SJCRH30 (cell line): ENCODE data around the gene GPC3. TPM values are rescaled to one million over a fixed set of nuclear protein-coding genes. Genes with fewer than 3 reads are reported as not detected.
A peak's percentile ranks its signal among the peaks of the same experiment; 100 is the strongest.

Experiments
- DNase-seq, 2 experiments: peaks; one replicate each; pipeline ENCODE4 v3.0.0-alpha.2; 2015 to 2020
- H3K27ac ChIP-seq: fragments of 250-450 bp; sonication (Bioruptor Pico); 2 replicates; pipeline ENCODE4 v1.5.1; 2020; ENCODE audit warnings: mild to moderate bottlenecking, moderate library complexity
- H3K27me3 ChIP-seq: fragments of 250-450 bp; sonication (Bioruptor Pico); 2 replicates; pipeline ENCODE4 v1.5.1; 2020; ENCODE audit warnings: mild to moderate bottlenecking, moderate library complexity
- H3K36me3 ChIP-seq: fragments of 250-450 bp; sonication (Bioruptor Pico); 2 replicates; pipeline ENCODE4 v1.5.1; 2020; ENCODE audit warnings: mild to moderate bottlenecking, moderate library complexity
- H3K4me1 ChIP-seq: fragments of 250-450 bp; sonication (Bioruptor Pico); 2 replicates; pipeline ENCODE4 v1.5.1; 2020; ENCODE audit warnings: mild to moderate bottlenecking, moderate library complexity
- H3K4me3 ChIP-seq: fragments of 250-450 bp; sonication (Bioruptor Pico); 2 replicates; pipeline ENCODE4 v1.5.1; 2020; ENCODE audit warnings: mild to moderate bottlenecking, moderate library complexity
- H3K9me3 ChIP-seq: fragments of 250-450 bp; sonication (Bioruptor Pico); replicated peaks from 2 replicates; pipeline ENCODE4 v1.5.1; 2020; ENCODE audit warnings: mild to moderate bottlenecking, moderate library complexity
- total RNA-seq: library from RNA; depleted of rRNA; stranded (reverse); fragments of >200 nt; shearing (Covaris generic); gene quantifications from 2 replicates; pipeline ENCODE4 v1.2.3, GENCODE V29; 2014

Gene GPC3
- total RNA-seq, 1 experiment from 2014 or later: 27.6 TPM

- Histone ChIP-seq H3K9me3 (no peaks in the 10 kb centered on the region), H3K4me1 (peaks cover 18% of the 10 kb centered on the region), H3K27ac (peak overlapping the region; percentile 42), H3K36me3 (no peaks in the 10 kb centered on the region), H3K27me3 (no peaks in the 10 kb centered on the region), H3K4me3 (peak overlapping the region; percentile 59)
- no peak for DNase-seq
Observed at GRCh38 chrX:133985967-133986683, 731 bp upstream of the GPC3 start.

GRCh38 chrX:133984857-133985163, 584 bp downstream of the GPC3 start:
- Histone ChIP-seq H3K4me3 (no peak overlapping the region), H3K36me3 (no peaks in the 10 kb centered on the region), H3K9me3 (no peaks in the 10 kb centered on the region), H3K4me1 (peaks cover 17% of the 10 kb centered on the region), H3K27ac (no peak overlapping the region), H3K27me3 (no peaks in the 10 kb centered on the region)
- no peak for DNase-seq

DNA sequence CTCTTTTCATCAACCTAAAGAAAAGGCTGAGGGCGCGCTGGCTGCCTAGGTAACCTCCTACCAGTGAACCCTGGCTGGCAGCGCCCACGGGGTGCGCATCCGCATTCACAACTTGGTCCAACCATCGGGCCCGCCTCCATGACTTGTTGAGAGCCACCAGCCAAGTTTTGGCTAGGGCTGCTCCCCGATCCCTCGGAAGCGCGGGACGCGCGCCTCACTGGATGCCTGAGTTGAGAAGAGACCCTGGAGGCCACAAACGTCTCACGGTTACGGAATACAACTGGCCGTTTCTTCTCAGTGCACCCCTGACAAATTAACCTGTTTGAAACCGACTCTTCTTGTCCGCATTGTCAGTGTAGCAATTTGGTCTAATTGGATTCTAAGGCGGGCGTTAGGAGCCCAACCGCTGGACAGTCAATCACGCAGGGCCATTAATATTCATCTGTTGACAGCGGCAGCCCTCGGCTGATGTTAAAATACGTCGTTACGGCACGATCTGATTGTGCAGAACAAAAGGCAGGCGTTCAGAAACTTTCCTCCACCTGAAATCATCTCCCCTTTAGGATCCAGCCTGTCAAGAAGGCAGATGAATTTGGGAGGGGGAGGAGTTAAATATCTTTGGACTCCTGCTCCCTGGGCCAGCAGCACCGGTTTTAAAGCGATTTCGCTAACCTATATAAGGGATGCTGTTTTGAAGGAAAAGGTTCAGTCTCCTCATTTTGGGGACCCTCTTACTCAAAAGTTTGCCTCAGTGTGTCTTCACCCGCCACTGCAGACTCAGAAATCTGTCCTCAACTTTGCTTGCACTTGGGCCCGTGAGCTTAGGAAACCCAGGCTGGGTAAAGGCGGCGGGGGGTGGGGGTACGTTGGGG, 1.2 kb downstream of the GPC3 start:
- no peak for DNase-seq

GRCh38 chrX:133983256-133983973, 2.0 kb downstream of the GPC3 start:
- no peak overlapping the region for H3K27ac ChIP-seq
- H3K4me1 ChIP-seq: peaks cover 4% of the 10 kb centered on the region; the same call in 1 of the 2 replicates

More for the DNA sequence above, 1.2 kb downstream of the GPC3 start:
- Histone ChIP-seq H3K27ac (no peak overlapping the region), H3K4me1 (peaks cover 11% of the 10 kb centered on the region), H3K36me3 (no peaks in the 10 kb centered on the region), H3K9me3 (no peaks in the 10 kb centered on the region), H3K27me3 (no peaks in the 10 kb centered on the region), H3K4me3 (no peak overlapping the region)

DNA sequence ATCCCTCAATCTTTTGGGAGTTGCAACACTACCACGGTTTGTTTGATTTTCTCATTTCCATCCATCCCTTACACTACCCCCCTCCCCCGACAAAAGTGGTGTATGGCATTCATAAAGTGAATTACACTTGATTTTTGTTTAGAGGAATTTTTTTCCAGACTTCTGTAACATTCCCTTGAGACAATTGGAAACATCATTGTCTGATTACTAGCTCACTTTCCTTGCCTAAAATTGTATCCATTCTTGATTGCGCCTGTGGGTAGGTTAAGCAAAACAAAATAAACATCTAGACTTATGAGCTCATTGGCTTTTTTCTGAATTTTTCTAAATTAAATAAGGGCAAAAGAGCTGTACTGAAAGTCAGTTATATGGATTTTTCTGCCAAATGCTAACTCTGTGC, 3.5 kb downstream of the GPC3 start:
- H3K4me3 ChIP-seq: no peak overlapping the region
- no peaks in the 10 kb centered on the region for H3K9me3 ChIP-seq
- DNase-seq: no peak
- no peaks in the 10 kb centered on the region for H3K27me3 ChIP-seq
- no peak overlapping the region for H3K27ac ChIP-seq
- H3K4me1 ChIP-seq: 0 out of 2 replicates have a peak, but pooled peaks cover 4% of the 10 kb centered on the region
- no peaks in the 10 kb centered on the region for H3K36me3 ChIP-seq

More at GRCh38 chrX:133983256-133983973, 2.0 kb downstream of the GPC3 start:
- Histone ChIP-seq H3K9me3 (no peaks in the 10 kb centered on the region), H3K4me3 (no peak overlapping the region), H3K27me3 (no peaks in the 10 kb centered on the region), H3K36me3 (no peaks in the 10 kb centered on the region)
- DNase-seq: no peak

GRCh38 chrX:133980832-133981588, 4.4 kb downstream of the GPC3 start:
- H3K4me3 ChIP-seq: no peak overlapping the region
- DNase-seq: no peak
- H3K4me1 ChIP-seq: 0 out of 2 replicates have a peak, but pooled peaks cover 4% of the 10 kb centered on the region
- H3K27ac ChIP-seq: no peak overlapping the region
- no peaks in the 10 kb centered on the region for H3K9me3 ChIP-seq
- no peaks in the 10 kb centered on the region for H3K36me3 ChIP-seq
- H3K27me3 ChIP-seq: no peaks in the 10 kb centered on the region

GRCh38 chrX:133980406-133980805, 5.0 kb downstream of the GPC3 start:
- no peaks in the 10 kb centered on the region for H3K27me3 ChIP-seq
- no peak for DNase-seq
- no peak overlapping the region for H3K4me3 ChIP-seq
- H3K9me3 ChIP-seq: no peaks in the 10 kb centered on the region
- no peak overlapping the region for H3K27ac ChIP-seq
- 0 out of 2 replicates have a peak, but pooled peaks cover 4% of the 10 kb centered on the region for H3K4me1 ChIP-seq
- no peaks in the 10 kb centered on the region for H3K36me3 ChIP-seq

DNA sequence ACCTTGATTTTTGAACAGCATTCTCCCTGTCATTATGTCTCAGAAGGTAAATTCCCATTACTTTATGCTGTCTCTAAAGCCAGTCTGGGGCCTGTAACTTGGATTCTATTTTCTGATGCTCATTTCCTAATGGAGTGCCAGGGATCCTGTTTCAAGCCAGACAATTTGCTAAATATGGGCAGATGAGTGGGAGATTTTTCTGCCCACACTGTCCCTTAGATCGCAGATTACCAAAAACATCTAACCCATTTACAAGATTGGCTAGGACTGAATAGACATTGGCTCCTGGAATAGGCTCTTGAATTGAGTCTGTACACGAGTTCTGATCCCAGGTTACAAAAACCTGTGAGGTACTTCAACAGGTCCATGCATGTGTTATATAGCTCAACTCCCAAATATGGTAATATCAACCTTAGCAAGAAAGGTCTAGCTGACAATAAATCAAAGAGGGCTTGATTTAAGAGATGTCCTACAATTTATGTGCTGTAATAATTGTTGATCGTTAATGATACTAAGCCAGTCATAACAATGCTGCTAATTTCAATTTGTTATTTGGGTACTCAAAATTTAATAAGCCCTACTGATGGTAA, 5.7 kb downstream of the GPC3 start:
- Histone ChIP-seq H3K4me3 (no peak overlapping the region), H3K27me3 (no peaks in the 10 kb centered on the region), H3K9me3 (no peaks in the 10 kb centered on the region), H3K36me3 (no peaks in the 10 kb centered on the region), H3K27ac (no peak overlapping the region), H3K4me1 (0 out of 2 replicates have a peak, but pooled peaks cover 4% of the 10 kb centered on the region)
- no peak for DNase-seq

- Histone ChIP-seq H3K9me3 (no peaks in the 10 kb centered on the region), H3K4me3 (no peak overlapping the region)
Observed at GRCh38 chrX:133973704-133974103, 11.7 kb downstream of the GPC3 start.

GRCh38 chrX:133972916-133973315, 12.5 kb downstream of the GPC3 start:
- Histone ChIP-seq H3K4me3 (no peak overlapping the region), H3K4me1 (no peaks in the 10 kb centered on the region), H3K27ac (no peak overlapping the region), H3K27me3 (no peaks in the 10 kb centered on the region), H3K36me3 (no peaks in the 10 kb centered on the region), H3K9me3 (no peaks in the 10 kb centered on the region)
- no peak for DNase-seq

More at GRCh38 chrX:133973704-133974103, 11.7 kb downstream of the GPC3 start:
- Histone ChIP-seq H3K36me3 (no peaks in the 10 kb centered on the region), H3K27me3 (no peaks in the 10 kb centered on the region), H3K4me1 (no peaks in the 10 kb centered on the region), H3K27ac (no peak overlapping the region)
- DNase-seq: no peak

GRCh38 chrX:133971586-133971985, 13.8 kb downstream of the GPC3 start:
- DNase-seq: no peak
- H3K27ac ChIP-seq: no peak overlapping the region
- H3K4me3 ChIP-seq: no peak overlapping the region
- H3K27me3 ChIP-seq: no peaks in the 10 kb centered on the region
- H3K9me3 ChIP-seq: no peaks in the 10 kb centered on the region
- no peaks in the 10 kb centered on the region for H3K4me1 ChIP-seq
- no peaks in the 10 kb centered on the region for H3K36me3 ChIP-seq

- no peak for DNase-seq
- Histone ChIP-seq H3K27ac (no peak overlapping the region), H3K4me1 (no peaks in the 10 kb centered on the region), H3K4me3 (no peak overlapping the region), H3K36me3 (no peaks in the 10 kb centered on the region), H3K9me3 (no peaks in the 10 kb centered on the region), H3K27me3 (no peaks in the 10 kb centered on the region)
Observed at GRCh38 chrX:133970076-133970475, 15.3 kb downstream of the GPC3 start.

GRCh38 chrX:133969191-133969590, 16.2 kb downstream of the GPC3 start:
- no peak for DNase-seq
- H3K4me3 ChIP-seq: no peak overlapping the region
- no peaks in the 10 kb centered on the region for H3K27me3 ChIP-seq
- no peaks in the 10 kb centered on the region for H3K36me3 ChIP-seq
- H3K9me3 ChIP-seq: no peaks in the 10 kb centered on the region
- H3K27ac ChIP-seq: no peak overlapping the region
- H3K4me1 ChIP-seq: no peaks in the 10 kb centered on the region

DNA sequence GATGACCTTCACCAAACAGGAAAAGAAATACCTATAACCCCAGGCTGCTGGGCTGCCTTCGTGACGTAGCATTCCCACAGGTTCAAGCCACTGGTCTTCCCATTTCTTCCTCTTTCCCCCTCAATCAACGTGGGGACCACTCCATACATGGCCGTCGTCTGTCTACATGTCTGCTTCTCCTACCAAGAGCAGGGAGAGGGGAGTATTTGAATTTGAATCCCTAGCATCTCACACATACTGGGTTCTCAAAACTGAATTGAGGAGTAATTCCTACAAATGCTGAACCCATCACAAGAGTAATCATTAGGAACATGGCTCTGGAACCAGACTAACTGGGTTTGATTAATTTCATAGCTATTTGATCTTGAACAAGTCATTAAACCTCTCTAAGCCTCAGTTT, 17.3 kb downstream of the GPC3 start:
- H3K4me3 ChIP-seq: no peak overlapping the region
- H3K27ac ChIP-seq: no peak overlapping the region
- no peaks in the 10 kb centered on the region for H3K36me3 ChIP-seq
- no peaks in the 10 kb centered on the region for H3K4me1 ChIP-seq
- H3K9me3 ChIP-seq: no peaks in the 10 kb centered on the region
- DNase-seq: no peak
- H3K27me3 ChIP-seq: no peaks in the 10 kb centered on the region
